GM19438 (cell line): ENCODE data around the gene APC.
"Not testable (repeated sequence)": the region's sequence is repeated elsewhere in the genome, so short reads cannot be mapped to it uniquely, and the experiment has no call there.

Experiments used
- ATAC-seq: cut with Tn5 transposase; IDR thresholded peaks from one replicate; pipeline ENCODE4 v1.9.1; 2021; ENCODE audit warnings: low read depth; ENCODE audit not compliant: unreplicated experiment

The APC gene

GRCh38 chr5:112892066-112892465 is 154.4 kb downstream of the APC start:
- ATAC-seq = not testable (repeated sequence)

GRCh38 chr5:112892776-112893175 is 155.1 kb downstream of the APC start:
- ATAC-seq = no peak

GRCh38 chr5:112895682-112896081 is 158.0 kb downstream of the APC start:
- ATAC-seq = no peak
